HL-60/S4 treated with phorbol 12-myristate 13-acetate at 8.2 ng/mL for 4 days and 3 days (cell line): ENCODE results near the gene LTN1.
"Not testable (repeated sequence)": the region's sequence is repeated elsewhere in the genome, so short reads cannot be mapped to it uniquely, and the experiment has no call there.

Source experiments
- in situ Hi-C: fragments of 300-500 bp; cut with MboI; formaldehyde crosslinking; loops from 2 replicates; pipeline ENCODE4 v1.15.0; 2022; ENCODE audit warnings: low sequenced_read_pairs

LTN1 gene

GRCh38 chr21:28992526-28993292, at the start of gene LTN1:
Gene LTN1, minus strand, starts transcription at chr21:28992877. Its CDS starts 72 bp downstream, at chr21:28992805.
- in situ Hi-C loops = no loop called here

GRCh38 chr21:29034678-29035077, 42.0 kb upstream of the LTN1 start:
- in situ Hi-C loops = no loop called here

- in situ Hi-C loops = no loop called here
Observed at GRCh38 chr21:29033871-29034270, 41.2 kb upstream of the LTN1 start.

GRCh38 chr21:29033301-29033700, 40.6 kb upstream of the LTN1 start:
- in situ Hi-C loops = no loop called here

GRCh38 chr21:29030909-29031308, 38.2 kb upstream of the LTN1 start:
- in situ Hi-C loops = no loop called here

GRCh38 chr21:29029524-29029923, 36.8 kb upstream of the LTN1 start:
- in situ Hi-C loops = no loop called here

GRCh38 chr21:29025328-29025713, 32.6 kb upstream of the LTN1 start:
- in situ Hi-C loops = no loop called here

GRCh38 chr21:29024474-29025327, 32.0 kb upstream of the LTN1 start, which contains the start of gene USP16:
Gene USP16, plus strand, starts transcription at chr21:29024668. Its CDS starts 3,246 bp downstream, at chr21:29027914.
- in situ Hi-C loops = no loop called here

- in situ Hi-C loops = no loop called here
Observed at GRCh38 chr21:29022166-29022565, 29.5 kb upstream of the LTN1 start.

GRCh38 chr21:29018540-29018939, 25.9 kb upstream of the LTN1 start:
- in situ Hi-C loops = no loop called here

- in situ Hi-C loops = no loop called here
Observed at GRCh38 chr21:29017639-29018237, 25.1 kb upstream of the LTN1 start.

GRCh38 chr21:29011236-29011635, 18.6 kb upstream of the LTN1 start:
- in situ Hi-C loops = not testable (repeated sequence)

GRCh38 chr21:29008367-29008766, 15.7 kb upstream of the LTN1 start:
- in situ Hi-C loops = no loop called here

GRCh38 chr21:29007810-29008209, 15.1 kb upstream of the LTN1 start:
- in situ Hi-C loops = no loop called here

GRCh38 chr21:29007135-29007534, 14.5 kb upstream of the LTN1 start:
- in situ Hi-C loops = no loop called here

- in situ Hi-C loops = no loop called here
Observed at GRCh38 chr21:29005696-29006095, 13.0 kb upstream of the LTN1 start.

GRCh38 chr21:29002442-29003144, 9.9 kb upstream of the LTN1 start:
- in situ Hi-C loops = no loop called here

GRCh38 chr21:28993293-28993629, 584 bp upstream of the LTN1 start:
- in situ Hi-C loops = no loop called here

- in situ Hi-C loops = no loop called here
Observed at GRCh38 chr21:28991861-28992525, 684 bp downstream of the LTN1 start.

GRCh38 chr21:28988146-28988545, 4.5 kb downstream of the LTN1 start:
- in situ Hi-C loops = not testable (repeated sequence)

- in situ Hi-C loops = no loop called here
Observed at GRCh38 chr21:28986677-28987076, 6.0 kb downstream of the LTN1 start.
